H1 (cell line): Measurements from ENCODE around the gene TTC33. TPM values are rescaled to one million over a fixed set of nuclear protein-coding genes. Genes with fewer than 3 reads are reported as not detected.

Experiments
- CTCF ChIA-PET: fragments of 300-600 bp; sonication (Branson Sonifier 250); formaldehyde crosslinking; loops from one replicate; lab custom pipeline; 2021; ENCODE audit not compliant: partially characterized antibody; lab: Charles Lee
- POLR2A ChIA-PET: fragments of 300-600 bp; sonication (Branson Sonifier 250); formaldehyde crosslinking; loops from one replicate; lab custom pipeline; 2021; ENCODE audit warnings: inconsistent platforms; ENCODE audit not compliant: partially characterized antibody; lab: Charles Lee
- DNase-seq, 2 experiments: peaks; one replicate each; pipeline versions ENCODE4 v3.0.0 to v3.0.0-alpha.2; 2010 to 2022; ENCODE audit warnings: low spot score in 2 of 2, low read depth in 1 of 2, mixed read lengths in 1 of 2
- FAIRE-seq: peaks from 2 replicates; lab custom pipeline; 2011; peaks lifted over from hg19 to GRCh38; lab: Jason Lieb, UNC
- H2AFZ ChIP-seq: 2 replicates; pipeline ENCODE4 v1.8.1; 2012; ENCODE audit warnings: low read length, inconsistent platforms
- H2AK5ac ChIP-seq: 2 replicates; pipeline ENCODE4 v1.6.1; 2013; ENCODE audit warnings: low read depth, low read length
- H2BK120ac ChIP-seq: replicated peaks from 2 replicates; pipeline ENCODE3; 2013; ENCODE audit warnings: low read depth, low read length, inconsistent platforms
- H2BK12ac ChIP-seq: 2 replicates; pipeline ENCODE4 v1.6.1; 2013; ENCODE audit warnings: low read depth, low read length
- H2BK15ac ChIP-seq: 2 replicates; pipeline ENCODE4 v1.6.1; 2013; ENCODE audit warnings: low read length
- H2BK20ac ChIP-seq: 2 replicates; pipeline ENCODE4 v1.6.1; 2013; ENCODE audit warnings: low read length
- H2BK5ac ChIP-seq: 2 replicates; pipeline ENCODE4 v1.6.1; 2013; ENCODE audit warnings: low read depth, low read length
- H3K14ac ChIP-seq: 2 replicates; pipeline ENCODE4 v1.6.1; 2013; ENCODE audit warnings: inconsistent platforms; ENCODE audit not compliant: insufficient read length
- H3K18ac ChIP-seq: 2 replicates; pipeline ENCODE4 v1.6.1; 2013; ENCODE audit warnings: low read length; ENCODE audit errors: extremely low read depth
- H3K23ac ChIP-seq: 2 replicates; pipeline ENCODE4 v1.6.1; 2013; ENCODE audit warnings: inconsistent platforms; ENCODE audit not compliant: insufficient read length
- H3K23me2 ChIP-seq: 2 replicates; pipeline ENCODE4 v1.6.1; 2013; ENCODE audit warnings: low read depth, low read length
- H3K27ac ChIP-seq: 2 replicates; pipeline ENCODE4 v1.6.1; 2011; ENCODE audit warnings: low read depth, low read length, inconsistent platforms
- H3K27me3 ChIP-seq, 4 experiments: replicated peaks in 1 of 4; 1 replicate in 1 of 4; 2 replicates in 3 of 4; pipeline versions ENCODE4 v1.6.1 to v1.8.1; 2011 to 2013; ENCODE audit warnings: low read length in 3 of 4, mild to moderate bottlenecking in 3 of 4, inconsistent platforms in 2 of 4, mixed read lengths in 2 of 4, moderate library complexity in 1 of 4; ENCODE audit not compliant: control insufficient read depth in 3 of 4, insufficient read depth in 3 of 4; ENCODE audit errors: extremely low read depth in 1 of 4
- H3K36me3 ChIP-seq, 4 experiments: 2 replicates each; pipeline versions ENCODE4 v1.6.1 to v1.8.1; 2011 to 2013; ENCODE audit warnings: mild to moderate bottlenecking in 4 of 4, low read length in 3 of 4, moderate library complexity in 2 of 4, control low read depth in 1 of 4, inconsistent platforms in 1 of 4; ENCODE audit not compliant: insufficient read depth in 4 of 4, control insufficient read depth in 2 of 4
- H3K4ac ChIP-seq: replicated peaks from 2 replicates; pipeline ENCODE3; 2013; ENCODE audit warnings: low read length, low read depth, mixed read lengths, inconsistent platforms; ENCODE audit not compliant: insufficient read length
- H3K4me1 ChIP-seq, 4 experiments: replicated peaks in 1 of 4; 1 replicate in 1 of 4; 2 replicates in 3 of 4; pipeline versions ENCODE4 v1.6.1 to v1.8.1; 2011 to 2013; ENCODE audit warnings: low read length in 3 of 4, inconsistent platforms in 2 of 4, mixed read lengths in 1 of 4; ENCODE audit not compliant: insufficient read depth in 4 of 4, control insufficient read depth in 3 of 4
- H3K4me2 ChIP-seq, 2 experiments: 2 replicates each; pipeline versions ENCODE4 v1.6.1 to v1.8.1; 2011 to 2013; ENCODE audit warnings: low read depth in 2 of 2, low read length in 2 of 2, control low read depth in 1 of 2, inconsistent platforms in 1 of 2, mild to moderate bottlenecking in 1 of 2; ENCODE audit not compliant: insufficient read depth in 1 of 2
- H3K4me3 ChIP-seq, 4 experiments: fragments of 200-600, 300-600 bp in 1 of 4; sonication (generic), shearing (Covaris generic), sonication (Bioruptor Twin) in 1 of 4; 2 replicates each; pipeline versions ENCODE4 v1.5.1 to v1.8.1; 2011 to 2016; ENCODE audit warnings: low read length in 4 of 4, low read depth in 3 of 4, control low read depth in 2 of 4, inconsistent platforms in 2 of 4, mild to moderate bottlenecking in 2 of 4, mixed read lengths in 1 of 4, moderate library complexity in 1 of 4; ENCODE audit not compliant: insufficient read depth in 2 of 4; ENCODE audit errors: extremely low read depth in 1 of 4
- H3K56ac ChIP-seq: replicated peaks from 2 replicates; pipeline ENCODE3; 2013; ENCODE audit warnings: low read depth, mild to moderate bottlenecking, mixed read lengths, low read length, inconsistent platforms; ENCODE audit not compliant: insufficient read length
- H3K79me1 ChIP-seq: 2 replicates; pipeline ENCODE4 v1.6.1; 2013; ENCODE audit warnings: low read depth, low read length, control low read depth
- H3K79me2 ChIP-seq, 2 experiments: 2 replicates each; pipeline versions ENCODE4 v1.6.1 to v1.8.1; 2012 to 2013; ENCODE audit warnings: low read length in 2 of 2, mild to moderate bottlenecking in 2 of 2, inconsistent platforms in 1 of 2; ENCODE audit not compliant: insufficient read depth in 2 of 2, control insufficient read depth in 1 of 2
- H3K9ac ChIP-seq, 4 experiments: replicated peaks in 1 of 4; 1 replicate in 1 of 4; 2 replicates in 3 of 4; pipeline versions ENCODE4 v1.6.1 to v1.8.1; 2011 to 2013; ENCODE audit warnings: low read depth in 3 of 4, low read length in 3 of 4, control low read depth in 2 of 4, mild to moderate bottlenecking in 2 of 4, moderate library complexity in 2 of 4, inconsistent platforms in 1 of 4; ENCODE audit errors: extremely low read depth in 1 of 4
- H3K9me3 ChIP-seq, 2 experiments: 2 replicates each; pipeline versions ENCODE4 v1.6.1 to v1.8.1; 2012 to 2013; ENCODE audit warnings: mild to moderate bottlenecking in 2 of 2, moderate library complexity in 2 of 2, control low read depth in 1 of 2, inconsistent platforms in 1 of 2, low read depth in 1 of 2, low read length in 1 of 2, mixed read lengths in 1 of 2; ENCODE audit not compliant: insufficient read depth in 2 of 2
- H4K20me1 ChIP-seq, 2 experiments: replicated peaks in 1 of 2; 2 replicates each; pipeline versions ENCODE3 to v1.8.1; 2011 to 2013; ENCODE audit warnings: inconsistent platforms in 2 of 2, low read length in 2 of 2, mild to moderate bottlenecking in 1 of 2; ENCODE audit not compliant: insufficient read depth in 2 of 2, control insufficient read depth in 1 of 2
- H4K5ac ChIP-seq: 2 replicates; pipeline ENCODE4 v1.6.1; 2013; ENCODE audit warnings: low read length, low read depth, mixed read lengths, inconsistent platforms; ENCODE audit not compliant: insufficient read length
- H4K8ac ChIP-seq: 2 replicates; pipeline ENCODE4 v1.8.0; 2013; ENCODE audit warnings: mild to moderate bottlenecking, moderate library complexity, low read length, inconsistent platforms; ENCODE audit not compliant: insufficient read depth; ENCODE audit errors: extremely low read depth
- H4K91ac ChIP-seq: replicated peaks from 2 replicates; pipeline ENCODE3; 2013; ENCODE audit warnings: low read length, mixed read lengths, inconsistent platforms; ENCODE audit not compliant: insufficient read length
- CHD2 ChIP-seq: IDR thresholded peaks from 2 replicates; pipeline ENCODE4 v1.6.1; 2012; ENCODE audit warnings: low read length, improper control_type of control experiment
- KDM4A ChIP-seq: IDR thresholded peaks from one replicate; pipeline ENCODE4 v1.7.1; 2012; ENCODE audit warnings: low read depth, mild to moderate bottlenecking, moderate library complexity, low read length, inconsistent platforms; ENCODE audit not compliant: severe bottlenecking
- KDM5A ChIP-seq: fragments of 200-600 bp; IDR thresholded peaks from 2 replicates; pipeline ENCODE4 v1.7.1; 2012; ENCODE audit warnings: mild to moderate bottlenecking, low read length, inconsistent platforms, mixed read lengths
- RBBP5 ChIP-seq: IDR thresholded peaks from 2 replicates; pipeline ENCODE4 v1.7.1; 2012; ENCODE audit warnings: low read depth, mild to moderate bottlenecking, inconsistent platforms, low read length, moderate library complexity, borderline replicate concordance
- RFX5 ChIP-seq: IDR thresholded peaks from 2 replicates; pipeline ENCODE4 v1.6.1; 2011; ENCODE audit warnings: low read depth, low read length, improper control_type of control experiment, borderline replicate concordance
- SRF ChIP-seq: IDR thresholded peaks from 2 replicates; pipeline ENCODE4 v1.6.1; 2011; ENCODE audit warnings: mild to moderate bottlenecking, low read depth, low read length, moderate library complexity
- TAF7 ChIP-seq: optimal IDR thresholded peaks from 2 replicates; pipeline ENCODE3; 2011; ENCODE audit warnings: low read depth, mild to moderate bottlenecking, inconsistent platforms, low read length, moderate library complexity, borderline replicate concordance
- WGBS, 2 experiments: shearing (Covaris generic) in 1 of 2; methylation state at CpG; one replicate each; pipeline versions ENCODE4 v1.1.6 to v1.1.7; 2013 to 2015; ENCODE audit warnings: low lambda C conversion rate in 2 of 2, mixed read lengths in 2 of 2, inconsistent platforms in 1 of 2, low coverage in 1 of 2, missing lambda C conversion rate in 1 of 2; ENCODE audit not compliant: insufficient replicate concordance in 2 of 2, insufficient coverage in 1 of 2, insufficient read length in 1 of 2; ENCODE audit errors: extremely low coverage in 1 of 2, missing lambda C conversion rate in 1 of 2; 5-methylcytosine and 5-hydroxymethylcytosine counted together
- polyA plus RNA-seq, 7 experiments: library from polyadenylated mRNA; depleted of rRNA in 3 of 7; stranded (reverse) in 5 of 7; unstranded in 2 of 7; fragments of >200 nt in 5 of 7; fragments of 200-250 nt in 2 of 7; gene quantifications; 1 replicate in 5 of 7; 2 replicates in 1 of 7; 4 replicates in 1 of 7; pipeline versions ENCODE4 v1.2.1 to v1.2.3, GENCODE V29; 2011 to 2013; ENCODE audit warnings: missing spikeins in 2 of 7, mixed read lengths in 2 of 7
- total RNA-seq: library from RNA; stranded (reverse); fragmentation: NEBNext Ultra II Directional; extraction: Animal tissue kit (Norgen Biotek cat#: 25700); gene quantifications from 2 replicates; pipeline ENCODE4 v1.2.1, GENCODE V29; 2021
- TF ChIP-seq, protein P1 (sequence below): IDR thresholded peaks from 2 replicates; pipeline ENCODE4 v1.6.1; 2011; ENCODE audit warnings: low read length, improper control_type of control experiment
- TF ChIP-seq, protein P2 (sequence below): IDR thresholded peaks from 2 replicates; pipeline ENCODE4 v1.6.1; 2012; ENCODE audit warnings: inconsistent platforms

TTC33 gene
- total and polyA plus RNA-seq, 2 of the 8 experiments (the other 6 are each of a cell fraction or from before 2014, with no cell fraction given) = 1.2 to 12.6 TPM

DNA sequence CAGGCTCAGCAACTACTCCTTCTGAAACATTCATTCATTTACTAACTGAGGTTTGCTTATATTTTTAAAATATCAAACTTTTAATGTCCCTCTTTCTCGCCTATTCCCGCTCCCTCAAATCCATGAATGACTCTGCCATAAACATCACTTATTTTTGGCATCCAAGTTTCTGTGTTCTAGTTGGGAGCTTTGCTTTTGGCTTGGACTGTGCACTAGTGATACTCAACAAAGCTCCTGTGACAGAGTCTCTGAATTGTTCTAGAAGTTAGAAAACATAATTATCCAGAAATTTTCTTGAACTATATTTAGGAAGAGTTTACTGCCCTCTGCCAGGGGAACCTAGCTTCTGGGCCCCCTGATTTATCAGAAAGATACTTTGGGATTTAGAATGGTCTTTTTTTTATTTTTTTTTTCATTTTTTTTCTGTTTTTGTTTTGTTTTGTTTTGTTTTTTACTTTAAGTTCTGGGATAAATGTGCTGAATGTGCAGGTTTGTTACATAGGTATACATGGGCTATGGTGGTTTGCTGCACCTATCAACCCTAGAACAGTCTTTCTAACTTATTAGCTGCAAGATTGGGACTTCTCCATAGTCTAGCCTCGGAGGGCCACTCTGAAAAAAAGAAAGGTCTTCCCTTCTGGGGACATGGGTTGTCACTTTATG lies 140.7 kb downstream of the TTC33 start:
- no peaks in the 10 kb centered on the region for H3K79me2 ChIP-seq
- FAIRE-seq (no peak), DNase-seq (no peak)
- no peak overlapping the region for H2BK15ac ChIP-seq
- H3K79me1 ChIP-seq = no peaks in the 10 kb centered on the region
- H3K14ac ChIP-seq = no peak overlapping the region
- H3K36me3 ChIP-seq = no peaks in the 10 kb centered on the region
- no peaks in the 10 kb centered on the region for H3K9me3 ChIP-seq
- POLR2A ChIA-PET = no interaction called here
- H2AK5ac ChIP-seq = no peak overlapping the region
- H4K8ac ChIP-seq = no peak overlapping the region
- no peak overlapping the region for H2AFZ ChIP-seq
- CTCF ChIA-PET = interaction anchor here (0.6 to 1.7 kb wide), 2 partner anchors 172 to 210 kb away, joined by 3 read pairs; no protein-coding TSS in a partner anchor
- no peak overlapping the region for H3K9ac ChIP-seq
- no peak overlapping the region for H3K18ac ChIP-seq
- H2BK5ac ChIP-seq = no peak overlapping the region
- H2BK20ac ChIP-seq = no peak overlapping the region
- H3K56ac ChIP-seq = no peak overlapping the region
- WGBS, 2 experiments = 93% methylated on average over 3 of the region's 3 CpGs; no CpG with 5 or more reads in 1 of the 2 experiments
- H4K5ac ChIP-seq = no peak overlapping the region
- no peaks in the 10 kb centered on the region for H3K4me1 ChIP-seq
- H3K27me3 ChIP-seq = no peaks in the 10 kb centered on the region
- no peak overlapping the region for H2BK120ac ChIP-seq
- H3K23me2 ChIP-seq = no peaks in the 10 kb centered on the region
- H3K27ac ChIP-seq = no peak overlapping the region
- no peak overlapping the region for H3K4me3 ChIP-seq
- H3K4ac ChIP-seq = no peak overlapping the region
- H4K20me1 ChIP-seq = no peaks in the 10 kb centered on the region
- H4K91ac ChIP-seq = no peak overlapping the region
- H3K4me2 ChIP-seq = no peak overlapping the region
- H2BK12ac ChIP-seq = no peak overlapping the region
- no peak overlapping the region for H3K23ac ChIP-seq
- TF ChIP-seq RFX5 (no peak), CHD2 (no peak), KDM4A (no peak), KDM5A (no peak), SRF (no peak), TAF7 (no peak), RBBP5 (no peak)
- TF ChIP-seq, protein P1, sequence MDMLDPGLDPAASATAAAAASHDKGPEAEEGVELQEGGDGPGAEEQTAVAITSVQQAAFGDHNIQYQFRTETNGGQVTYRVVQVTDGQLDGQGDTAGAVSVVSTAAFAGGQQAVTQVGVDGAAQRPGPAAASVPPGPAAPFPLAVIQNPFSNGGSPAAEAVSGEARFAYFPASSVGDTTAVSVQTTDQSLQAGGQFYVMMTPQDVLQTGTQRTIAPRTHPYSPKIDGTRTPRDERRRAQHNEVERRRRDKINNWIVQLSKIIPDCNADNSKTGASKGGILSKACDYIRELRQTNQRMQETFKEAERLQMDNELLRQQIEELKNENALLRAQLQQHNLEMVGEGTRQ = no peak
- TF ChIP-seq, protein P2, sequence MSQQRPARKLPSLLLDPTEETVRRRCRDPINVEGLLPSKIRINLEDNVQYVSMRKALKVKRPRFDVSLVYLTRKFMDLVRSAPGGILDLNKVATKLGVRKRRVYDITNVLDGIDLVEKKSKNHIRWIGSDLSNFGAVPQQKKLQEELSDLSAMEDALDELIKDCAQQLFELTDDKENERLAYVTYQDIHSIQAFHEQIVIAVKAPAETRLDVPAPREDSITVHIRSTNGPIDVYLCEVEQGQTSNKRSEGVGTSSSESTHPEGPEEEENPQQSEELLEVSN = no peak
